Measurements from ENCODE around the gene RARRES2. TPM values are rescaled to one million over a fixed set of nuclear protein-coding genes. Genes with fewer than 3 reads are reported as not detected.

RARRES2 gene
- total and polyA plus RNA-seq, 2 of the 13 experiments (the other 11 are each of a cell fraction or from before 2014, with no cell fraction given): 134 to 172 TPM

- no peak for TF ChIP-seq ZNF713 (CRISPR knock-in tag; IDR thresholded peaks at IDR 0.05)
- 0 out of 2 replicates have a peak, but pooled peaks have one; percentile 41 for TF ChIP-seq ISX (CRISPR knock-in tag; conservative IDR thresholded peaks at IDR 0.05)
- TF ChIP-seq MYNN (CRISPR knock-in tag; IDR thresholded peaks at IDR 0.05; ENCODE audit: low read depth): 0 out of 2 replicates have a peak, but pooled peaks have one; percentile 55
- TF ChIP-seq ZNF777 (CRISPR knock-in tag; IDR thresholded peaks at IDR 0.05): peak; percentile 53; the same call in 1 of the 2 replicates
- no peak for TF ChIP-seq ZNF3 (CRISPR knock-in tag; IDR thresholded peaks at IDR 0.05)
- TF ChIP-seq HNF1B (CRISPR knock-in tag; IDR thresholded peaks at IDR 0.05): peak; percentile 97
- TF ChIP-seq FOXM1 (CRISPR knock-in tag; IDR thresholded peaks at IDR 0.05): 0 out of 2 replicates have a peak, but pooled peaks have one; percentile 23
- TF ChIP-seq ZNF646 (CRISPR knock-in tag; IDR thresholded peaks at IDR 0.05): no peak
- no peak for TF ChIP-seq TEAD2 (CRISPR knock-in tag; IDR thresholded peaks at IDR 0.05)
- TF ChIP-seq MED1 (CRISPR knock-in tag; IDR thresholded peaks at IDR 0.05): peak; percentile 94
- TF ChIP-seq THRA (CRISPR knock-in tag; IDR thresholded peaks at IDR 0.05; ENCODE audit: borderline replicate concordance): peak; percentile 93
- TF ChIP-seq PHF8 (CRISPR knock-in tag; IDR thresholded peaks at IDR 0.05): peak; percentile 65
- peak; percentile 86; the same call in 1 of the 2 replicates for TF ChIP-seq PITX1 (CRISPR knock-in tag; IDR thresholded peaks at IDR 0.05)
- peak; percentile 99 for TF ChIP-seq MYC (CRISPR knock-in tag; IDR thresholded peaks at IDR 0.05; ENCODE audit: borderline replicate concordance)
- TF ChIP-seq ZFP62 (CRISPR knock-in tag; IDR thresholded peaks at IDR 0.05): 0 out of 2 replicates have a peak, but pooled peaks have one; percentile 70
- TF ChIP-seq ZNF598 (CRISPR knock-in tag; IDR thresholded peaks at IDR 0.05; ENCODE audit: borderline replicate concordance): 0 out of 2 replicates have a peak, but pooled peaks have one; percentile 36
- peak; percentile 97 for TF ChIP-seq SALL2 (CRISPR knock-in tag; IDR thresholded peaks at IDR 0.05)
- peak; percentile 49; the same call in 1 of the 2 replicates for TF ChIP-seq DR1 (CRISPR knock-in tag; IDR thresholded peaks at IDR 0.05)
- TF ChIP-seq ZNF607 (CRISPR knock-in tag; IDR thresholded peaks at IDR 0.05; ENCODE audit: borderline replicate concordance): peak; percentile 90
- TF ChIP-seq KDM2A (CRISPR knock-in tag; IDR thresholded peaks at IDR 0.05; ENCODE audit: borderline replicate concordance, low read depth): peak; percentile 90
Observed at GRCh38 chr7:150388709-150389531, 47.5 kb upstream of the RARRES2 start (continued).

Data from HepG2 (cell line).